GM18951 (cell line): ENCODE data around the gene TBC1D19.

Experiments
- POLR2A ChIP-seq: IDR thresholded peaks from 4 replicates; pipeline ENCODE4 v1.6.1; 2011; ENCODE audit warnings: mild to moderate bottlenecking; ENCODE audit not compliant: insufficient read length, insufficient read depth; ENCODE audit errors: extremely low read depth
- in situ Hi-C: fragments of 300-500 bp; cut with MboI; formaldehyde crosslinking; loops from one replicate; pipeline ENCODE4 v1.12.0; 2022; ENCODE audit warnings: low sequenced_read_pairs, mixed read lengths, inconsistent platforms; ENCODE audit not compliant: unreplicated experiment

The TBC1D19 gene

DNA sequence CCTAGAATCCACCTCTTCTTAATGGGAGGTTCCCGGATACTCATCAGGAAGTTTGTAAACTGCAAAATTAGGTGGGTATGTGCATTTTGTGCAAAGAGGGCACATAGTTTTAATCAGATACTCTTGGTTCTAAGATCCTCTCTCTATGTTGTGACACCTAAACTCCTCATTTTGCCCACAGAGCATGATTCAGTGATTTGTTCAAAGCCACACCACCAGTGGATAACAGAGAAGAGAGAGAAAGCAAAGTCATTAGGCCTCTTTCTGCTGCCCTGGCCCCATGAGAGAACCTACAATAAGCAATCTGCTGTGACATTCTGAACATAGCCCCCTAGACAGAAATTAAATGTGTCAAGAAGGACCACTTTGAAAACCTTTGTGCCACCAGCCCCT lies 204.5 kb downstream of the TBC1D19 start:
- in situ Hi-C loops = no loop called here
- no peak for TF ChIP-seq POLR2A

DNA sequence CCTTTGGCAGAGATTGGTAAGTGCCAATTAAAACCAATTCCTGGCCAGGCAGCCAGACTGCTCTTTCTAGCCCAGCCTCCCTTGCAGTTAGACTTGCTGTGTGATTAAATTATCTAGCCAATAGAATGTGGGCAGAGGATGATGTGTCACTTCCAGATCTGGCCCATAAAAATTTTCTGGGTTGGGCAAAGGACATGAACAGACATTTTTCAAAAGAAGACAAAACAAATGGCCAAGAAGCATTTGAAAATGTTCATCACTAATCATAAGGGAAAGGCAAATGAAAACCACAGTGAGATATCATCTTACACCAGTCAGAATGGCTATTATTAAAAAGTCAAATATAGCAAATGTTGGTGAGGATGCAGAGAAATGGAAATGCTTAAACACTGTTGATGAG lies 205.3 kb downstream of the TBC1D19 start:
- TF ChIP-seq POLR2A = no peak
- in situ Hi-C loops = no loop called here

DNA sequence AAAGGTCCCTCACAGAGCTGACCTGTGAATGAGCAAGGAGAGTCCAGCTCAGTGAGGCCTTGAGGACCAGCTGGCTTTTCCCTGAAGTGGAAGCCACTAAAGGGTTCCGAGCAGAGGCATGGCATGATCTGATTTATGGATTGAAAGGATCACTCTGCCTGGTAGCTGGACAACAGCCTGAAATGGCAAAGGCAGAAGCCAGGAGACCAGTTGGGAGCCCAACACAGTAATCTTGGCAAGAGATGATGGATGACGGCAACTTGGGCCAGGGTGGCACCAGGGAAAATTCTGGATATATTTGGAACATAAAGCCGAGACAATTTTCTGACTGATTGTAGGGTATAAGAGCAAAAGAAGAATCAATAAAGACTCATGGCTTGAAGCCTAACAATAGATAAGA lies 207.5 kb downstream of the TBC1D19 start:
- no peak for TF ChIP-seq POLR2A
- in situ Hi-C loops = no loop called here

DNA sequence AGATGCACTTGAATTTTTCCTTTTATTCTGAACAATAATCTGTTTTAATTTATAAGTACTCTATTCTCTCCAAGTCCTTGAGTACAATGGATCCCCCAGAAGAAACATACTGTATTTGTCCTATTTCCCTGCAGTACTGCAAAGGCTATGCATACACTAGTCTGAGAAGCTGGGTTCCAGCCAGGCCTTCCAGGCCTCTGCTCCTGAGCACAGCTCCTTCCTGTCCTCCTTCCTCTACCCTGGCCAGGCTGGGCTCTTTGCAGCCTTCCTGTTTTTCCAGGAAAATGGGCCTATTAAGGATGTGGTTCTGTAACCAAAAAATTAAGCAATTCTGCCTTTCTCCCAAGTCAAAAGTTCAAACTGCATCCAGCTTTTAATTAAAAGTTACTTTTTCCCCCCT lies 208.8 kb downstream of the TBC1D19 start:
- TF ChIP-seq POLR2A = no peak
- in situ Hi-C loops = no loop called here

DNA sequence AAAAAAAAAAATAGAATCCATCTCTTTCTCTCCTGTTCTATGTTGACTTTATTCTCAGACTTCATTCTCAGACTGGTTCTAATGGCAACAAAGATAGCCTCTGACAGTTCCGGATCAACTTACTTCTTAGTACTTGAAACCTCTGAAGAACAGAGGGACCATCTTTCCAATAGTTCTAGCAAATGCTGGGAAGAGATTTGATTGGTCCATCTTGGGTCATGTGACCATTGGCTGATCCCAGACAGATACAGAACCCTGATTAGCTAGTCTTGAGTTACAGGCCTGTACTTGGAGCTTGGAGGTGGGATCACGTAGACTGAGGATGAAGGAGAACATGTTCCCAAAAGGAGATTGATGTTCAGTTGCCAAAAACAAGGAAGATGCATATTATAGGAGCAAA lies 209.9 kb downstream of the TBC1D19 start:
- in situ Hi-C loops = no loop called here
- no peak for TF ChIP-seq POLR2A

DNA sequence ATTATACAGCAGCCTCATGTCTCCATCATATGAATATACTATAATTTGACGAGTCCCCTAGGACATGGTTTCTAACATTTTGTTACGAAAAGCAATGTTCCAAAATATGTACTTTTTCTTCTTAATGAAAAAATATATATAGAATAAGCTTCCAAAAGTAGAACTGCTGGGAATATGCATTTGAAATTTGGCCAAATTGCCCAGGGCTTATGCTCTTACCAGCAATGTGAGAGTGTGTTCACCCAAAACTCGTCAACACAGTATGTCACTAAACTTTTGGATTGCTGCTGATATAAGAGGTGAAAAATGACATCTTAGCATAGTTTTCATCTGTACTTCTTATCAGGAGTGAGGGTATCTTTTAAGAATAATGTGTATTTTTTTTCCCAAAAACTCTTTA lies 212.2 kb downstream of the TBC1D19 start:
- in situ Hi-C loops = no loop called here
- TF ChIP-seq POLR2A = no peak

DNA sequence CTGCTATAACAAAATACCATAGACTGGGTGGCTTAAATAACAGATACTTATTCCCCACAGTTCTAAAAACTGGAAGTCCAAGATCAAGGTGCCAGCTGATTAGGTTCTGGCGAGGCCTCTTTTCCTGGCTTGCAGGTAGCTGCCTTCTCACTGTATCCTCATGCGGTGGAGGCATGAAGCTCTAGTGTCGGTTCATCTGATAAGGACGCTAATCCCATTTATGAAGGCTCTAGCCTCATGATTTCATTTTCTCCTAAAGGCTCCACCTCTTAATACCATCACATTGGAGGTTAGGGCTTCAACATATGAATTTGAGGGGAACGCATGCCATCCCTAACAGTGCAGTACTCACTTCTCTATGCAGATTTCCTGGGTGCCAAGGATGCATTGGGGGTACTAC lies 218.9 kb downstream of the TBC1D19 start:
- no peak for TF ChIP-seq POLR2A
- in situ Hi-C loops = no loop called here

DNA sequence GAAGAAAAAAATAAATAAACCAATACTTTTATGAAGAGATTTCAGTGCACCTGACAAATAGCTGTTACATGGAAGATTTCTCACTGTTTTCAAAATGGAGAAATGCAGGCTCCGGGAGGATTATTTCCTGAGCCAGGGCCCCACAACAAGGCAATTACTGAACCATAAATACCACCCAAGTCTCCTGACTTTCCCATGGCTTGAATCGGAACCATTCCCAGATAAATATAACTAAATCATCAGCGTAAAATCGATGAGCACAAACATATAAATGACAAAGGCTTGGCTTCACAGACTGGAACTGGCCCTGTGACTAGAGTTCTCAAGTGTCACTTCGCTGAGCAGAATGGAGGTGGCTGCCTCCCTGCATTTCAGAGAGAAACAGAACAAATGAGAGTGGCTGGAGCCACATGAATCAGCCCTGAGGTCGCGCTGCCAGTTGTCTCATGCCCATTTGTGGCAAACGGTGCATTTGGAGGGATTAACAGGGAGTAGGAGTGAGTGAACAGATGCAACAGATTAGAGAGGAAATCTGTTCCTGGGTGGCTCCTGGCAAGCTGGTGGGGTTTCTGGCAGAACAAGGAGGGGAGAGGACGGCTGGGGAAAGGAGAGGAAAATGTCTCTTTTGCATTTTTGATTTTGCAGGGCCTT lies 219.5 kb downstream of the TBC1D19 start:
- in situ Hi-C loops = no loop called here
- TF ChIP-seq POLR2A = no peak

DNA sequence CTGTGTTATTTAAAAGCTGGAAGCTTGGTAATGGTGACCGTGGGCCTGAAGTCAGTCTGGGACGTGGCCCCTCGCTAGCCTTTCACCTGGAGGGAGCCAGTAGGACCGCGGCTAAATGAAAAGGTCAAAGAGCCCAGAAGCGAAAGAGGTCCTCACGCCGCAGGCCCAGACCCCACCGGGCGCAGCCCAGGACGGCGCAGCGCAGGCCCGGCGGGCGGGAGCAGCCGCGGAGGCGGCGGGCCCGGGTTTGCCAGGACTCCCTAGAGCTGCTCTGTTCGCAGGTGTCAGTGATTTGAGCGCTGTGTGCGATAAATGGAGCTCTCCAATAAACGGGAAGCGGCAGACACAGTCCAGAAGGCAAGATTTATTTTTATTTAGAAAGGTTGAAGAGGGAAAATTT lies 220.6 kb downstream of the TBC1D19 start:
- no peak for TF ChIP-seq POLR2A
- in situ Hi-C loops = no loop called here

DNA sequence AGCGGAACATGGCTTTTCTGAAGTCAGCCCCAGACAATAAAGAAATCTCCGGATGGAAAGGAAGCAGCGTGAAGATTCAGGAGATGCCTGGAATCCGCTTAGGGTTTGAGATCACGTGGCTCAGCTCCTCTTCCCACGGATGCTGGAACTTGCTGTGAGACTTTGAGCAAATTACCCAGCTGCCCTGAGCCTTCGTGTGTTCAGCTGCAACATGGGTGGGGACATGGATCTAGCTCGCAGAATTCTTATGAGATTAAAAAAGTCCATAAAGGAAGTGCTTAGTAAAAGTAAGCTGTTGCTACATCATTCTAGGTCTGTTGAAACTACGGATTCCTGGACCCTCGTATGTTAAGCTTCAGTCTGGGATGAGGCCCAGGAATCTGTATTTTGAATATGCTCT lies 221.0 kb downstream of the TBC1D19 start:
- no peak for TF ChIP-seq POLR2A
- in situ Hi-C loops = no loop called here
